ENCODE measurements around the gene RNF224. TPM values are rescaled to one million over a fixed set of nuclear protein-coding genes. Genes with fewer than 3 reads are reported as not detected.

The RNF224 gene
- total RNA-seq, 1 donor from 2014 or later, result not detected

- Histone ChIP-seq H4K20me1 (ENCODE audit: insufficient read depth, low read length) (peaks cover 56% of the 10 kb centered on the region), H3K4me2 (ENCODE audit: low read length) (peak overlapping the region; percentile 99), H2AFZ (ENCODE audit: low read depth, low read length) (no peak overlapping the region), H3K4me3 (ENCODE audit: insufficient read depth, low read depth, low read length) (peak overlapping the region; percentile 94), H3K36me3 (ENCODE audit: insufficient read depth, low read length) (peaks cover 3% of the 10 kb centered on the region), H3K9me3 (ENCODE audit: insufficient read depth, low read depth, low read length) (no peaks in the 10 kb centered on the region), H3K27me3 (ENCODE audit: insufficient read depth, low read length) (no peaks in the 10 kb centered on the region), H3K4me1 (ENCODE audit: insufficient read depth, low read length) (peaks cover 19% of the 10 kb centered on the region), H3K79me2 (ENCODE audit: insufficient read depth, low read length) (peaks cover 68% of the 10 kb centered on the region), H3K27ac (ENCODE audit: low read depth, low read length) (no peak overlapping the region), H3K9ac (ENCODE audit: low read length) (peak overlapping the region; percentile 93)
- no peak for FAIRE-seq
- Mint-ChIP-seq H3K27me3 (ENCODE audit: low read depth, unreplicated experiment) (no peaks in the 10 kb centered on the region), H3K9me3 (ENCODE audit: unreplicated experiment) (no peaks in the 10 kb centered on the region), H3K4me3 (ENCODE audit: unreplicated experiment) (peak overlapping the region; percentile 94), H3K36me3 (ENCODE audit: low read depth, unreplicated experiment) (peaks cover 7% of the 10 kb centered on the region), H3K27ac (ENCODE audit: unreplicated experiment) (peak overlapping the region; percentile 69), H3K4me1 (ENCODE audit: low read depth, unreplicated experiment) (peaks cover 16% of the 10 kb centered on the region)
- no peak for DNase-seq (ENCODE audit: low read depth)
- TF ChIP-seq EZH2 (IDR thresholded peaks at IDR 0.05; ENCODE audit: insufficient read depth, low read length) (no peak), CTCF (IDR thresholded peaks at IDR 0.05; ENCODE audit: insufficient read depth, low read depth, low read length) (no peak)
These were observed 39.9 kb upstream of the RNF224 start for GRCh38 chr9:137187386-137187785.

GRCh38 chr9:137188086-137188489, 39.2 kb upstream of the RNF224 start:
- Histone ChIP-seq H3K27me3 (ENCODE audit: insufficient read depth, low read length) (no peaks in the 10 kb centered on the region), H3K9me3 (ENCODE audit: insufficient read depth, low read depth, low read length) (no peaks in the 10 kb centered on the region), H3K9ac (ENCODE audit: low read length) (peak overlapping the region; percentile 93), H3K4me2 (ENCODE audit: low read length) (peak overlapping the region; percentile 99), H3K27ac (ENCODE audit: low read depth, low read length) (peak overlapping the region; percentile 90), H3K36me3 (ENCODE audit: insufficient read depth, low read length) (peaks cover 3% of the 10 kb centered on the region), H3K79me2 (ENCODE audit: insufficient read depth, low read length) (peaks cover 70% of the 10 kb centered on the region), H3K4me3 (ENCODE audit: insufficient read depth, low read depth, low read length) (peak overlapping the region; percentile 94), H2AFZ (ENCODE audit: low read depth, low read length) (peak overlapping the region; percentile 87), H4K20me1 (ENCODE audit: insufficient read depth, low read length) (peaks cover 63% of the 10 kb centered on the region), H3K4me1 (ENCODE audit: insufficient read depth, low read length) (peaks cover 19% of the 10 kb centered on the region)
- Mint-ChIP-seq H3K27me3 (ENCODE audit: low read depth, unreplicated experiment) (no peaks in the 10 kb centered on the region), H3K27ac (ENCODE audit: unreplicated experiment) (no peak overlapping the region), H3K4me1 (ENCODE audit: low read depth, unreplicated experiment) (peaks cover 16% of the 10 kb centered on the region), H3K4me3 (ENCODE audit: unreplicated experiment) (peak overlapping the region; percentile 94), H3K9me3 (ENCODE audit: unreplicated experiment) (no peaks in the 10 kb centered on the region), H3K36me3 (ENCODE audit: low read depth, unreplicated experiment) (peaks cover 7% of the 10 kb centered on the region)
- no peak for DNase-seq (ENCODE audit: low read depth)
- FAIRE-seq, result no peak
- no peak for TF ChIP-seq EZH2 (IDR thresholded peaks at IDR 0.05; ENCODE audit: insufficient read depth, low read length)
- no peak for TF ChIP-seq CTCF (IDR thresholded peaks at IDR 0.05; ENCODE audit: insufficient read depth, low read depth, low read length)

- Histone ChIP-seq H3K36me3 (ENCODE audit: insufficient read depth, low read length) (no peaks in the 10 kb centered on the region), H2AFZ (ENCODE audit: low read depth, low read length) (peak within 1 kb of the TSS; percentile 87), H3K27ac (ENCODE audit: low read depth, low read length) (peak within 1 kb of the TSS; percentile 90), H3K27me3 (ENCODE audit: insufficient read depth, low read length) (no peaks in the 10 kb centered on the region), H3K4me3 (ENCODE audit: insufficient read depth, low read depth, low read length) (peak within 1 kb of the TSS; percentile 94), H3K9ac (ENCODE audit: low read length) (peak within 1 kb of the TSS; percentile 93), H3K9me3 (ENCODE audit: insufficient read depth, low read depth, low read length) (no peaks in the 10 kb centered on the region), H3K4me2 (ENCODE audit: low read length) (peak within 1 kb of the TSS; percentile 99), H3K4me1 (ENCODE audit: insufficient read depth, low read length) (peaks cover 19% of the 10 kb centered on the region), H4K20me1 (ENCODE audit: insufficient read depth, low read length) (peaks cover 69% of the 10 kb centered on the region), H3K79me2 (ENCODE audit: insufficient read depth, low read length) (peaks cover 72% of the 10 kb centered on the region)
- TF ChIP-seq CTCF (IDR thresholded peaks at IDR 0.05; ENCODE audit: insufficient read depth, low read depth, low read length) (no peak), EZH2 (IDR thresholded peaks at IDR 0.05; ENCODE audit: insufficient read depth, low read length) (no peak)
- Mint-ChIP-seq H3K27me3 (ENCODE audit: low read depth, unreplicated experiment) (no peaks in the 10 kb centered on the region), H3K27ac (ENCODE audit: unreplicated experiment) (peak within 1 kb of the TSS; percentile 87), H3K36me3 (ENCODE audit: low read depth, unreplicated experiment) (peaks cover 7% of the 10 kb centered on the region), H3K9me3 (ENCODE audit: unreplicated experiment) (no peaks in the 10 kb centered on the region), H3K4me1 (ENCODE audit: low read depth, unreplicated experiment) (peaks cover 16% of the 10 kb centered on the region), H3K4me3 (ENCODE audit: unreplicated experiment) (peak within 1 kb of the TSS; percentile 95)
- DNase-seq (ENCODE audit: low read depth) (peak; percentile 78), FAIRE-seq (no peak)
These were observed 38.6 kb upstream of the RNF224 start, which contains the start of the genes ANAPC2 and SSNA1 for GRCh38 chr9:137188490-137189296. Gene ANAPC2 (minus strand): TSS chr9:137188560. CDS start chr9:137188532, 28 bp downstream. Gene SSNA1 (plus strand): TSS chr9:137188676. CDS start chr9:137188727, 51 bp downstream.
